Effector CD4-positive, alpha-beta T cell (primary cell): ENCODE measurements around the gene MEOX1.

Source experiments
- DNase-seq: peaks from one replicate; pipeline ENCODE4 v3.0.0-alpha.2; 2020

MEOX1 gene

GRCh38 chr17:43652124-43652480, 9.6 kb downstream of the MEOX1 start:
- DNase-seq: no peak

- DNase-seq: no peak
These were observed 11.3 kb downstream of the MEOX1 start for GRCh38 chr17:43650471-43650870.

DNA sequence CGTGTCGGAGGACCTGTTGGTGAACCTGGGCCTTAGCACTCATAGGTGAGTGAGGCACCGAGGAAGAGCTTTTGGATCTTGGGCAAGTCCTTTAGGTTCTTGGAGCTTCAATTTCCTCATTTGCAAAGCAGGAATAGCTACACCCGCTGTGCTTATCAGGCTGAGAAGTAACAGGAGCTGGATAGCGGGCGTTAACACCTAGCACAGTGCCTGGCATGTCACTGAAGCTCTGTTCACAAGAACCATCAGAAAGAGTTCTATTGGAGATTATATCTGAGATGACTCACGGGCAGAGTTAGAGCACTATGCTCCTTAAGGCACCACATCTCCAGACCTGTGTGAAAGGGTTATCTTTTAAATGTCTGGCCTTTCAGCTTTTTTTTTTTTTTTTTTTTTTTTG, 12.8 kb downstream of the MEOX1 start:
- no peak for DNase-seq

DNA sequence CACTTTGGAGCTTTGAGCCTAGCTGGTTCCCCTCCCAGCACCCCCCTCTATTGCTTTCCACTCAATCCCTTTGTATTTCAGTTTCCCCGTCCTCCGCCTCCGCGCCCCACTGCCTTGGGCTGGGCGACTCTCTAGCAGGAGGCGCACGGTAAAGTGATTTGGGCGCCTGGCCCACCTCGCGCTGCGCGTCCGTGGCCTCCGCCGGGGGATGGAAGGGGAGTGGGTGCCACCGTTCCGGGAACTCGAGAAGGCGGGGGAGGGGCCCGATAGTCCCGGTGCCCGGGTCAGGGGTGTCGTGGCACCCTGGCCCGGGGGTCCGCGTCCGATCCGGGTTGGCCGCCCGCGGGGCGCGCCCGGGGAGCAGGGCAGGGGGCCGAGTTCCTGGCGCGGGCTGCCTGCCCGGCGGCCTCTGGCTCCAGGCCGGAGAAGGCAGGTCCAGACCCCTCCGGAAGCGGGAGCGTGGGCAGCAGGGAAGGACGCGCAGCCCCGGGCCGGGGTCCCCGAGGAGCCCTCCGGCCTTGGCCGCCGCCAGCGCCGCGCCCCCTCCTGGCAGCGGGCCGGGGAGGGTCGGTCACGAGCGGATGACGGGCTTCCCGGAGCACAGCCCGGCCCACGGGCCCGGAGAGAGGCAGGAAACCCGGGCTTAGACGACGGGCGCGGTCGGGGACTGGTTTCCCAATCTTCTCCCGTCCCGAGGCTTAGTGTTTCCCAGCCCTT, 15.8 kb downstream of the MEOX1 start:
- no peak for DNase-seq

DNA sequence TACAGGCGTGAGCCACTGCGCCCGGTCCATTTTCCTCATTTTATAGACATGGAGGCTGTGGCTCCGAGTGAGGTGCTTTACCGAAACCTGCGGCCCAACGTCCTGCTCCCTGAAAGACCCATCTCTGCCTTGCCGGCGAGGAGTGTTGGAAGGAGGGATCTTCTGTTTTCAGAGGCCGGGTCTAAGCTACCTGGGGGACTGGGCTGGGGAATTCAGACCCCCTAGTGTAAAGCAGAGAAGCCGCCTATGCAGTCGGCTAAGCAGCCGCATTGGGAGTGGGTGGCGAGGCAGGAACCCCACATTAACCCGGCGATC, 16.3 kb downstream of the MEOX1 start:
- no peak for DNase-seq

- DNase-seq: no peak
These were observed 17.6 kb downstream of the MEOX1 start for GRCh38 chr17:43644081-43644480.

GRCh38 chr17:43641416-43641815, 20.3 kb downstream of the MEOX1 start:
- no peak for DNase-seq

DNA sequence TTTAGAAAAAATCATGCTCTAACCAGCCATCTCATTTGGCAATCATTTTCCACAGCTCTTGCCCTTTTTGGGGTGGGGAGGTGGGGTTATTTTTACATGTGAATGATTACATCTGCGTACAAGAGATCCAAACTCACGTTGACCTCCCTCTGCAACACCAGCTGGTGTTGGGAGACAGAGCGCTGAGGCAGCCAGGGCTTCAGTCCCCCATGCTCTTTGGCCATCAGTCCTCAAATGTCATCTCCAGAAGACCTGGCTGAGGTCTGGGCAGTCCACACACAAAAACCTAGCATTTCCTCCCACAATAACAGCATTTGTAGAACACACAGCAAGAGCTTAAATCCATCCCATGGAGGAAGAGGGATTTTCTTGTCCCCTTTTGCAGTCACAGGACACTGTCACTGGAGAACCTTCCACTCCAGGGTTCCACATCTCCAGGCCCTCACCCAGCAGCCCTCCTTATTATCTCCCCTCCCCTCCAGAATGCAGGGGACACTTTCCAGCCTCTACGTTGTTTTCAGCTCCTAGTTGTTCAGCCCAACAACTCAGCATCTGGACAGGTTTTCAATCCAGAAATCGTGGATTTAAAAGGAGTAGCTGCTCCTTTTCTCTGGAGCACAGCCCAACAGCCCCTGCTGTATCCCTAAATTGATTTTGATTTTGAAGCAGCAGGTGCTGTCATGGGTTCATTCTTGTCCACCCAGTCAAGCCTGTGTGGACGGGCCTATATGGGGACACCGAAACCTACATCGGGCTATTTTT, 21.1 kb downstream of the MEOX1 start:
- DNase-seq: no peak

GRCh38 chr17:43637563-43638323, 24.0 kb downstream of the MEOX1 start:
- DNase-seq: no peak

GRCh38 chr17:43636426-43636825, 25.3 kb downstream of the MEOX1 start:
- no peak for DNase-seq

- DNase-seq: no peak
These were observed 27.1 kb downstream of the MEOX1 start for GRCh38 chr17:43634591-43635125.

DNA sequence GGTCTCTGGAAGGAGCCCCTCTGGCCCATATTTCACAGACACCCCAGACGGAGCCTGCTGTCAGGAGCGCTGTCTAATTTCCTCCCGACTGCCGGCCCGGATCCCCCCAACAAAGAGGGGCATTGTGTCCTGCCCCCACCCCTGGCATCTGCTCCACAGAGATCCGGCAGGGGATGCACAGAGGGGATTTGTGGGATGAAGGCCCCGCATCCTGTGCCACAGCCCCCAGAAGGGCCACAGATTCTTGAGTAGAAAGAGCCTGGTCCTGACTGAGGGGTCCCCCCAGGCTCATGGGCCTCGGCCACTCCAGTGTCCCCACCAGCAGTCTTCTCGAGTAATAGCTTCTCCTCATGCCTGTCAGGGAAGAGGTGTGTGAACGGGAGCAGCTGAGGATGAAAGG, 29.5 kb downstream of the MEOX1 start:
- no peak for DNase-seq

DNA sequence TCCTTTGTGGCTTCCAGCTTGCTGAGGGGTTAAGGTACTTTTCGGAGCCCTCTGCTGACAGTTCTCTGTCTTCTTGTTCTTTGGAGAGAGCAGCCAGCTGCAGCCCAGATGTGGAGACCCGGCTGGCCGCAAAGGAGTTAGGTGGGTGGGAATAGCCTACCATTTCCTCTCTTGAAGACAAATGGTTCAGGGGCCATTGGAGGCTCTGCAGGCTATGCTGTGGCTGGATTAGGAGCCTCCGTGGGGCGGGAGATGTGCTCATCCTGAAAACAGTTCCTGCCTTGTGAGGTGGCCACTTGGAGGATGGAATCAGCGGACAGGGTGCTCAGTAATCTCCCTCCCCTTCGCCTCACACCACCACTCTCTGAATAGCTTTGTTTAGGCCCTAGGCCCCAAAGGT, 30.3 kb downstream of the MEOX1 start:
- DNase-seq: no peak

GRCh38 chr17:43628089-43628650, 33.6 kb downstream of the MEOX1 start:
- DNase-seq: no peak

GRCh38 chr17:43627653-43628052, 34.1 kb downstream of the MEOX1 start:
- no peak for DNase-seq

GRCh38 chr17:43626023-43626422, 35.7 kb downstream of the MEOX1 start:
- DNase-seq: no peak

GRCh38 chr17:43625606-43626005, 36.1 kb downstream of the MEOX1 start:
- DNase-seq: no peak

GRCh38 chr17:43620581-43620980, 41.1 kb downstream of the MEOX1 start:
- DNase-seq: no peak

DNA sequence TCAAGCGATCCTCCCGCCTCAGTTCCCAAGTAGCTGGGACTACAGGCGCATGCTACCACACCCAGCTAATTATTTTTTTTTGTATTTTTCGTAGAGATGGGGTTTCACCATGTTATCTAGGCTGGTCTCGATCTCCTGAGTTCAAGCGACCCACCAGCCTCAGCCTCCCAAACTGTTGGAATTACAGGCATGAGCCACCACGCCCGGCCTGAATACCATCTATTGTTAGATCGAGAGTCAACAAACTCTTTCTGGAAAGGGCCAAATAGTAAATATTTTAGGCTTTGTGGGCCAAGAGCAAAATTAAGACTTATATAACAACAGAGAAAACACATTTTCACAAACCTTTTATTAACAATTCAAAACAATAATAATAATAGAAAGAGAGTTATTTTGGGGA, 41.6 kb downstream of the MEOX1 start:
- DNase-seq: no peak

- no peak for DNase-seq
These were observed 42.0 kb downstream of the MEOX1 start for GRCh38 chr17:43619705-43620104.

DNA sequence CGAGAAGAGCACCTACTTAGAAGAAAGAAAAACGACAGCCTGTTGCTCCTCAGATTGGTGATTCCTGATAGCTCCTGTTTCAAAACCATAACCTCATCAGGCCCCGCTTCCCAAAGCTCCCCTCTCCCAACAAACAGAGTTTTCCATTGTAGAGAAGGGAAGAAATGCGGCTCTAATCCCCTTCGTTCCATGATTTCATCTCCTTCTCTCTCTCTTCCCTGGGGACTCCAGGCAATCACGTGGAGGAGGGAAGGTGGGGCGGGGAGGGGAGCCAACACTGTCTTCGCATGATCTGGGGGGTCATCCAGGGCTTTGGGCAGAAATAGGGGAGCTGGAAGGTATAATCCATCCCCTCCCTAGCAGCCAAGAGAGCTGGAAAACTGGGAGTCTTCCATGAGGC, 43.4 kb downstream of the MEOX1 start:
- no peak for DNase-seq

- DNase-seq: no peak
These were observed 44.9 kb downstream of the MEOX1 start for GRCh38 chr17:43616852-43617251.

GRCh38 chr17:43616421-43616820, 45.3 kb downstream of the MEOX1 start:
- DNase-seq: no peak

DNA sequence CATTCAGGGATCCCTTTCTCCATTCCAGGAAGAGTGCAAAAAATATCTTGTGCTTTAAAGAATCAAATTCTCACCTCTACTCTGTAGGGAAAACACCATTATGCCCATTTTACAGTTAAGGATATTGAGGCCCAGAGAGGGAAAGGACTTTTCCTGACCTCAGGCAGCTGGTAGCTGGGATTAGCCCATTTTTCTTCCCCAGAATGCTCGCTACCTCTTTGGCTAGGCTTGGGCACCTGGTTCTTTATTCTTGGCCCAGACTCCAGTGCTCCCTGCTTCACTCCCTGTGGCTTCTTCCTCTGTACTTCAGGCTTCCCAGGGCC, 45.7 kb downstream of the MEOX1 start:
- DNase-seq: no peak
